ENCODE data around the gene EPB41L1. TPM values are rescaled to one million over a fixed set of nuclear protein-coding genes. Genes with fewer than 3 reads are reported as not detected.

EPB41L1 gene
- total RNA-seq, 1 donor from 2014 or later: 32.7 TPM

DNA sequence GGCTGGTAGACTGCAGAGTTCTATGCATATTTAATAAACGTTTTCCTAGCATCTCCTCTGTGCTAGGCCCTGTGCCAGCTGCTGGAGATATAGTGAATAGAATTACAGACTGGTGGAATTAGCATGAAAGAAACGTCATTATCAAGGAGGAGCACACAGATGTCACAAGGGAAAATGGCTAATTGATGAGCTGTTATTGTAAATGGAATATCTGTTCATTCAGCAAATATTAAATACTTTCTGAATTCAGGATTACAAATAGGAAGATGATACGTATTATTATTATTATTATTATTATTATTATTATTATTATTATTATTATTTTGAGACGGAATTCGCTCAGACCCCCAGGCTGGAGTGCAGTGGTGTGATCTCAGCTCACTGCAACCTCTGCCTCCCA lies 82.9 kb downstream of the EPB41L1 start:
- Histone ChIP-seq H2AFZ (replicated peaks) (no peak overlapping the region), H3K9ac (peak overlapping the region; percentile 75), H3K36me3 (no peaks in the 10 kb centered on the region), H3K27me3 (no peaks in the 10 kb centered on the region), H3K27ac (no peak overlapping the region), H4K20me1 (ENCODE audit: low read depth) (no peaks in the 10 kb centered on the region), H3K79me2 (ENCODE audit: low read depth) (peaks cover 47% of the 10 kb centered on the region), H3K4me2 (peak overlapping the region; percentile 90), H3K4me1 (peaks cover 5% of the 10 kb centered on the region), H3K9me3 (ENCODE audit: low read depth) (no peaks in the 10 kb centered on the region), H3F3A (ENCODE audit: low read depth) (no peaks in the 10 kb centered on the region), H3K4me3 (peak overlapping the region; percentile 70)
- peaks cover 3% of the 10 kb centered on the region for H3K27me3 Mint-ChIP-seq (ENCODE audit: insufficient read depth, low read depth)
- peak overlapping the region; percentile 97 for H3K4me3 Mint-ChIP-seq
- H3K9me3 Mint-ChIP-seq: no peaks in the 10 kb centered on the region
- H3K27ac Mint-ChIP-seq: no peak overlapping the region
- TF ChIP-seq EZH2phosphoT487 (IDR thresholded peaks at IDR 0.05) (no peak), EZH2 (IDR thresholded peaks at IDR 0.05) (no peak)
- TF ChIP-seq, protein P1, sequence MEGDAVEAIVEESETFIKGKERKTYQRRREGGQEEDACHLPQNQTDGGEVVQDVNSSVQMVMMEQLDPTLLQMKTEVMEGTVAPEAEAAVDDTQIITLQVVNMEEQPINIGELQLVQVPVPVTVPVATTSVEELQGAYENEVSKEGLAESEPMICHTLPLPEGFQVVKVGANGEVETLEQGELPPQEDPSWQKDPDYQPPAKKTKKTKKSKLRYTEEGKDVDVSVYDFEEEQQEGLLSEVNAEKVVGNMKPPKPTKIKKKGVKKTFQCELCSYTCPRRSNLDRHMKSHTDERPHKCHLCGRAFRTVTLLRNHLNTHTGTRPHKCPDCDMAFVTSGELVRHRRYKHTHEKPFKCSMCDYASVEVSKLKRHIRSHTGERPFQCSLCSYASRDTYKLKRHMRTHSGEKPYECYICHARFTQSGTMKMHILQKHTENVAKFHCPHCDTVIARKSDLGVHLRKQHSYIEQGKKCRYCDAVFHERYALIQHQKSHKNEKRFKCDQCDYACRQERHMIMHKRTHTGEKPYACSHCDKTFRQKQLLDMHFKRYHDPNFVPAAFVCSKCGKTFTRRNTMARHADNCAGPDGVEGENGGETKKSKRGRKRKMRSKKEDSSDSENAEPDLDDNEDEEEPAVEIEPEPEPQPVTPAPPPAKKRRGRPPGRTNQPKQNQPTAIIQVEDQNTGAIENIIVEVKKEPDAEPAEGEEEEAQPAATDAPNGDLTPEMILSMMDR (IDR thresholded peaks at IDR 0.05): no peak
- peaks cover 15% of the 10 kb centered on the region for H3K4me1 Mint-ChIP-seq
- H3K36me3 Mint-ChIP-seq: peaks cover 4% of the 10 kb centered on the region
- no peak for DNase-seq (ENCODE audit: low spot score)

DNA sequence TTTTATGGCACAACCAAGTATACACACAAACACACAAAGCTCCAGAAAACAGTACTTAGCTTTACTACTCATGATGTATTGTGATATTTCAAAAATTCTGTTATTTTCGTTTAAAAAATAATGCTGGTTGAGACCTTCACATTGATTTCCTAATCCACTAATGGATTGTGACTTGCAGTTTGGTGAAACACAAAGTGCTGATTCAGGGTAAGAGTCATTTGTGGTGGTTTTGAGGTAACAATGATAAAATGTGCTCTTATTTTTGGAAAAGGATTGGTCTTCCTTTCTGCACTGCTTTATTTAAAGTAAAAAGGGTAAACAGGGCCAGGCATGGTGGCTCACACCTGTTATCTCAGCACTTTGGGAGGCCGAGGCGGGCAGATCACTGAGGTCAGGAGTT lies 83.6 kb downstream of the EPB41L1 start:
- peaks cover 5% of the 10 kb centered on the region for H3K4me1 ChIP-seq
- TF ChIP-seq EZH2 (IDR thresholded peaks at IDR 0.05) (no peak), EZH2phosphoT487 (IDR thresholded peaks at IDR 0.05) (no peak)
- TF ChIP-seq, protein P1 (IDR thresholded peaks at IDR 0.05): no peak
- no peak overlapping the region for H3K9ac ChIP-seq
- Mint-ChIP-seq H3K4me3 (peak overlapping the region; percentile 78), H3K9me3 (no peaks in the 10 kb centered on the region), H3K27ac (no peak overlapping the region), H3K36me3 (peaks cover 4% of the 10 kb centered on the region), H3K27me3 (ENCODE audit: insufficient read depth, low read depth) (peaks cover 3% of the 10 kb centered on the region), H3K4me1 (peaks cover 15% of the 10 kb centered on the region)
- no peaks in the 10 kb centered on the region for H3K27me3 ChIP-seq
- H3K27ac ChIP-seq: no peak overlapping the region
- no peaks in the 10 kb centered on the region for H3F3A ChIP-seq (ENCODE audit: low read depth)
- no peaks in the 10 kb centered on the region for H3K36me3 ChIP-seq
- H3K4me3 ChIP-seq: no peak overlapping the region
- peaks cover 50% of the 10 kb centered on the region for H3K79me2 ChIP-seq (ENCODE audit: low read depth)
- no peak for DNase-seq (ENCODE audit: low spot score)
- H3K4me2 ChIP-seq: no peak overlapping the region
- H3K9me3 ChIP-seq (ENCODE audit: low read depth): no peaks in the 10 kb centered on the region
- H4K20me1 ChIP-seq (ENCODE audit: low read depth): no peaks in the 10 kb centered on the region
- no peak overlapping the region for H2AFZ ChIP-seq (replicated peaks)

DNA sequence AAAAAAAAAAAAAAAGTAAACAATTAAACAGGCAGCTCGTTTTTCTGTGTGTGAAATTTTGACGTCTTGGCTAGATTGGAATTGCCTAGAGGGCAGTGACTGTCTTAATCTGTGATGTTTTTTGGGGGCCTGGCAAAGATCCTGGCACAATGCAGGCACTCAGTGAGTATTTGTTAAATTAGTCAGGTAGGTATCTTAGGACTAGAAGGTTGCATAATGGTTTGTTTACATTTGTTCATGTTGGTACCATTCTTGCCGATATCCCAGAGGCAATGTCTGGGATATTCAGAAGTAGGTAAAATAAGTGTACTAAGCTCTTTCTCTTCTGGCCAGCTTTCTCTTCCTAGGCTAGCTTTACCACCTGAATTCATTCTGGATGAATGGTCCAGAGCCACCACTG lies 84.2 kb downstream of the EPB41L1 start:
- H3K4me1 ChIP-seq: peaks cover 5% of the 10 kb centered on the region
- H3K36me3 ChIP-seq: no peaks in the 10 kb centered on the region
- no peaks in the 10 kb centered on the region for H3K27me3 ChIP-seq
- H4K20me1 ChIP-seq (ENCODE audit: low read depth): peaks cover 3% of the 10 kb centered on the region
- Mint-ChIP-seq H3K9me3 (no peaks in the 10 kb centered on the region), H3K4me3 (no peak overlapping the region), H3K4me1 (peaks cover 15% of the 10 kb centered on the region), H3K27me3 (ENCODE audit: insufficient read depth, low read depth) (peaks cover 3% of the 10 kb centered on the region), H3K27ac (no peak overlapping the region), H3K36me3 (peaks cover 7% of the 10 kb centered on the region)
- H3K9me3 ChIP-seq (ENCODE audit: low read depth): no peaks in the 10 kb centered on the region
- DNase-seq (ENCODE audit: low spot score): no peak
- no peak overlapping the region for H3K9ac ChIP-seq
- no peak overlapping the region for H3K4me3 ChIP-seq
- no peak overlapping the region for H2AFZ ChIP-seq (replicated peaks)
- TF ChIP-seq, protein P1 (IDR thresholded peaks at IDR 0.05): no peak
- TF ChIP-seq EZH2 (IDR thresholded peaks at IDR 0.05) (no peak), EZH2phosphoT487 (IDR thresholded peaks at IDR 0.05) (no peak)
- no peaks in the 10 kb centered on the region for H3F3A ChIP-seq (ENCODE audit: low read depth)
- H3K27ac ChIP-seq: no peak overlapping the region
- peaks cover 50% of the 10 kb centered on the region for H3K79me2 ChIP-seq (ENCODE audit: low read depth)
- H3K4me2 ChIP-seq: no peak overlapping the region
